Stomach (tissue), 9 donors: ENCODE data around the gene ZNF653. TPM values are rescaled to one million over a fixed set of nuclear protein-coding genes. Genes with fewer than 3 reads are reported as not detected.
"Not testable (repeated sequence)": the region's sequence is repeated elsewhere in the genome, so short reads cannot be mapped to it uniquely, and the experiment has no call there.

ENCODE experiments used
- DNase-seq, 2 donors: peaks; one replicate each; pipeline versions ENCODE4 v3.0.0 to v3.0.0-alpha.2; 2013 to 2019
- H3K27ac ChIP-seq, 5 donors: fragments of 200-600 bp in 4 of 5; sonication (generic) in 4 of 5; one replicate each; pipeline ENCODE4 v1.5.1; 2013 to 2019; ENCODE audit warnings: mild to moderate bottlenecking in 1 of 5, moderate library complexity in 1 of 5
- H3K27me3 ChIP-seq, 3 donors: fragments of 200-600 bp; sonication (generic); one replicate each; pipeline ENCODE4 v1.5.1; 2017 to 2019; ENCODE audit warnings: mixed run types in 1 of 3
- H3K36me3 ChIP-seq, 4 donors: fragments of 200-600 bp; sonication (generic); 1 replicate in 3 of 4; 2 replicates in 1 of 4; pipeline ENCODE4 v1.5.1; 2016 to 2019
- H3K4me1 ChIP-seq, 4 donors: fragments of 200-600 bp; sonication (generic); one replicate each; pipeline ENCODE4 v1.5.1; 2016 to 2019
- H3K4me3 ChIP-seq, 4 donors: fragments of 200-600 bp; sonication (generic) in 3 of 4; one replicate each; pipeline ENCODE4 v1.5.1; 2016 to 2019; ENCODE audit warnings: mild to moderate bottlenecking in 1 of 4
- H3K9me3 ChIP-seq, 4 donors: fragments of 200-600 bp; sonication (generic); one replicate each; pipeline ENCODE4 v1.5.1; 2016 to 2019
- EP300 ChIP-seq: sonication (generic); formaldehyde crosslinking; IDR thresholded peaks from one replicate; pipeline ENCODE4 v1.6.1; 2017; ENCODE audit warnings: antibody characterized with exemption
- POLR2A ChIP-seq, 4 donors: fragments of 450-650 bp; IDR thresholded peaks; one replicate each; pipeline ENCODE4 v1.6.1; 2016; ENCODE audit warnings: antibody characterized with exemption in 4 of 4, control low read depth in 2 of 4, mild to moderate bottlenecking in 1 of 4, moderate library complexity in 1 of 4
- POLR2AphosphoS5 ChIP-seq, 3 donors: sonication (generic); formaldehyde crosslinking; IDR thresholded peaks; one replicate each; pipeline ENCODE4 v1.6.1; 2016; ENCODE audit warnings: antibody characterized with exemption in 3 of 3
- WGBS, 5 donors: extraction: QIAGEN DNeasy Blood & Tissue Kit in 3 of 5; methylation state at CpG; one replicate each; pipeline versions ENCODE4 v1.1.5 to v1.1.7; 2013 to 2018; 5-methylcytosine and 5-hydroxymethylcytosine counted together
- intact Hi-C: fragments of 100-400 bp; cut with DNase I; formaldehyde crosslinking; loops from one replicate; pipeline ENCODE4 v1.15.1; 2023; ENCODE audit warnings: low total_unique reads
- polyA plus RNA-seq, 3 donors: library from polyadenylated mRNA; stranded (reverse); fragments of 200-250 nt; gene quantifications; one replicate each; pipeline ENCODE4 v1.2.3, GENCODE V29; 2013
- total RNA-seq, 5 donors: library from RNA; depleted of rRNA; stranded (reverse); fragments of >200 nt; gene quantifications; one replicate each; pipeline versions ENCODE4 v1.1.0 to v1.2.3, GENCODE V29; 2014 to 2016
- TF ChIP-seq, protein P1 (sequence below), 7 experiments: fragments of 450-650 bp in 4 of 7; fragments of 200-600 bp in 3 of 7; sonication (generic) in 3 of 7; IDR thresholded peaks; one replicate each; pipeline ENCODE4 v1.5.1; 2016 to 2019; ENCODE audit warnings: antibody characterized with exemption in 7 of 7, control low read depth in 2 of 7, mild to moderate bottlenecking in 1 of 7
- donor health status: healthy with polysubstance abuse.
- donor health status: Bipolar disorder and iron deficiency.
- donor health status: healthy.

ZNF653 gene
- total and polyA plus RNA-seq, 8 donors = 6.7 to 99.6 (median 13.9) TPM

DNA sequence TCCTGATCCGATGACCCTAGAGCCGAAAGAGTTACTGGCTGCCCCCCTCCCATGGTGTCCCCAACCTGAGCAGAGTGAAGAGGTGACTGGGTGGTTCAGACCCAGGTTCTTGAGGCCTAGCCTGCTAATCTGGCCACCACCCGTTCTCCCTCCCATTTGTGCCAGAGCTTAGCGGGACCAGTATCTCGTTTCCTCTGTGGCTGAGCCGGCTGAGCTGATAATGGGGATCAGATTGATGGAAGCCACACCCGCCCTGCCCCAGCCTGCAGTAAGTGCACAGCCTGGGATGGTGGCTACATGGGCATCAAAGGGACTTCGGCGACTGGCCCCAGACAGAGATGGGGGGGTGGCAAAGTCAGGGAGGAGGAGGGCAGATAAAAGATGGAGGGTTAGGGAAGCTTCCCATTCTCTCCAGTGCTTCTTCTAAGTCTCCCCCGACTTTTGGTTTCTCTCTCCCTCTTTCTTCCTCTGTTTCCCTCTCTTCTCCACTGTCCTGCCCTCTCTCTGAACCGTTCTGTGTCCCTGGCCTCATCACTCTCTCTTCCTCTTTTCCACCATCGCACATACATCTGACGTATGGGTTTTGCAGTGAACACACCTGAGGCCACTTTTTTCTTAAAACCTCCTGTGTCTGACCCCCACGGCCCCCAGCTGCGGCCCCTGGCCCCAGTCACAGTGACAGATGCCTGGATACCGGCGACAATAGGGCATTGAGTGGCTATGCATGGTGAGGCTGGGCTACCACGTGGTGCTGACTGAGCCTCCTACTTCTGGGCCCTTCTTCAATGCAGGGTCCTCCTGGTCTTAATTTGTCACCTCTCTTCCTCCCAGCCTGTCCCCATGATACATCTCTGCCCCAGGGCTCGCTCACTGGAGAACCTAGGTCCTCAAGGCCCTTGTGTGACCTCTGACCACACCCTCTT lies 27.2 kb downstream of the ZNF653 start:
- intact Hi-C loops = no loop called here
- 40 to 57% (median 46%) methylated on average over 17 to 19 of the region's 19 CpGs for WGBS, 5 donors
- peak in 1 of 2 donors; percentile 28 for DNase-seq
- Histone ChIP-seq H3K27ac (no peak overlapping the region), H3K27me3 (peaks cover 27 to 55% (median 43%) of the 10 kb centered on the region in 3 donors), H3K4me3 (no peak overlapping the region), H3K9me3 (no peaks in the 10 kb centered on the region), H3K4me1 (peaks cover 31 to 47% (median 42%) of the 10 kb centered on the region in 4 donors), H3K36me3 (peaks cover 0 to 4% (median 3%) of the 10 kb centered on the region in 4 donors)
- TF ChIP-seq, protein P1, sequence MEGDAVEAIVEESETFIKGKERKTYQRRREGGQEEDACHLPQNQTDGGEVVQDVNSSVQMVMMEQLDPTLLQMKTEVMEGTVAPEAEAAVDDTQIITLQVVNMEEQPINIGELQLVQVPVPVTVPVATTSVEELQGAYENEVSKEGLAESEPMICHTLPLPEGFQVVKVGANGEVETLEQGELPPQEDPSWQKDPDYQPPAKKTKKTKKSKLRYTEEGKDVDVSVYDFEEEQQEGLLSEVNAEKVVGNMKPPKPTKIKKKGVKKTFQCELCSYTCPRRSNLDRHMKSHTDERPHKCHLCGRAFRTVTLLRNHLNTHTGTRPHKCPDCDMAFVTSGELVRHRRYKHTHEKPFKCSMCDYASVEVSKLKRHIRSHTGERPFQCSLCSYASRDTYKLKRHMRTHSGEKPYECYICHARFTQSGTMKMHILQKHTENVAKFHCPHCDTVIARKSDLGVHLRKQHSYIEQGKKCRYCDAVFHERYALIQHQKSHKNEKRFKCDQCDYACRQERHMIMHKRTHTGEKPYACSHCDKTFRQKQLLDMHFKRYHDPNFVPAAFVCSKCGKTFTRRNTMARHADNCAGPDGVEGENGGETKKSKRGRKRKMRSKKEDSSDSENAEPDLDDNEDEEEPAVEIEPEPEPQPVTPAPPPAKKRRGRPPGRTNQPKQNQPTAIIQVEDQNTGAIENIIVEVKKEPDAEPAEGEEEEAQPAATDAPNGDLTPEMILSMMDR (IDR thresholded peaks at IDR 0.05) = no peak
- TF ChIP-seq EP300 (no peak), POLR2A (IDR thresholded peaks at IDR 0.05) (no peak), POLR2AphosphoS5 (IDR thresholded peaks at IDR 0.05) (no peak)

DNA sequence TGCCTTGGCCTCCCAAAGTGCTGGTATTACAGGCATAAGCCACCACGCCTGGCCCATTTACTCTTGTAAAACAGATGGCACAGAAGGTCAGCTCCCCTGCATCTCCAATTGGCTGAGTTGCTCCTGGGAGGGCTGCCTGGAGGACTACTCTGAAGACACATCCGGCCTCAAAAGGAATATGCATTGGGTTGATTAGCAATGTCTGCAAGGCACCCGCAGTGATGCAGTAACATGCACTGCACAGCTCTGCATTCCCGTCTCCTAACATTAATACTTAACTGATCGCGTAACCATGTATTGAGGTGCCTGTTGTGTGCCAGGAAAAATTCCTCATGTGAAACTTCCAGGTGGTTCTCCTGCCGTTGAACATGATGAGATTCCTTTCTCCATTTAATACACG lies 29.8 kb downstream of the ZNF653 start:
- no peaks in the 10 kb centered on the region for H3K9me3 ChIP-seq
- H3K27ac ChIP-seq = no peak overlapping the region
- peaks cover 17 to 22% (median 20%) of the 10 kb centered on the region in 4 donors for H3K4me1 ChIP-seq
- no peaks in the 10 kb centered on the region for H3K36me3 ChIP-seq
- H3K27me3 ChIP-seq = peaks cover 11 to 36% (median 17%) of the 10 kb centered on the region in 3 donors
- intact Hi-C loops = no loop called here
- WGBS, 5 donors = 72 to 81% (median 75%) methylated on average over 8 of the region's 8 CpGs
- DNase-seq = no peak
- H3K4me3 ChIP-seq = no peak overlapping the region
- TF ChIP-seq POLR2A (IDR thresholded peaks at IDR 0.05) (no peak), EP300 (no peak), POLR2AphosphoS5 (IDR thresholded peaks at IDR 0.05) (no peak)
- TF ChIP-seq, protein P1 (IDR thresholded peaks at IDR 0.05) = no peak

DNA sequence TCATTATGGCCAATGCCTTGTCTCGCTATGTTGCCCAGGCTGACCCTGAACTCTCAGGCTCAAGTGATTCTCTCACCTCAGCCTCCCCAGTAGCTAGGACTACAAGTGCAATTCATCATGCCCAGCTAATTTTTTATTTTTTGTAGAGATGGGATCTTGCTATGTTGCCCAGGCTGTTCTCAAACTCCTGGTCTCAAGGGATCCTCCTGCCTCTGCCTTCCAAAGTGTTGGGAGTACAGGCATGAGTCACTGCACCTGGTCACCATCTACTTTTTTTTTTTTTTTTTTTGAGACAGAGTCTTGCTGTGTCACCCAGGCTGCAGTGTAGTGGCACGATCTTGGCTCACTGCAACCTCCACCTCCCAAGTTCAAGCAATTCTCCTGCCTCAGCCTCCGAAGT lies 30.3 kb downstream of the ZNF653 start:
- DNase-seq, H3K9me3 ChIP-seq, H3K27ac ChIP-seq, H3K4me3 ChIP-seq, H3K36me3 ChIP-seq, intact Hi-C loops: not testable (repeated sequence)
- H3K27me3 ChIP-seq = peaks cover 7 to 31% (median 12%) of the 10 kb centered on the region in 3 donors
- H3K4me1 ChIP-seq = peaks cover 12 to 16% (median 14%) of the 10 kb centered on the region in 4 donors
- 84 to 100% (median 91%) methylated on average over 3 of the region's 3 CpGs for WGBS, 5 donors

DNA sequence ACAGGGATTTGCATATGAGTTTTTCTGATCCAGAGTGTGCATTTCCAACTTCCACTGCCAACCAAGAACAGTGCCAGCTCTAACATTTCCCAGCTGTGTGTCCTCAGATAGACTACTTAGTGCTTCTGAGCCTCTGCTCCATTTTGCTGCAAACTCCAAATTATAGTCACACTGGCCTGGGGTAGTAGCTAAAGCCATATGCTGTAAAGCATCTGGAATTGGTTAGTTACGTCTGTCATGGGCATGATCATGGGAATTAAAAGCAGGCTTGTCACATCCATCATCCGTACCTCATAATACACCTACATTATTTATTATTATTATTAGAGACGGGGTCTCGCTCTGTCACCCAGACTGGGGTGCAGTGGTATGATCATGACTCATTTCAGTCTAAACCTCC lies 31.9 kb downstream of the ZNF653 start:
- intact Hi-C loops = no loop called here
- no peak for DNase-seq
- 78 to 86% (median 83%) methylated on average over 4 of the region's 4 CpGs for WGBS, 5 donors

DNA sequence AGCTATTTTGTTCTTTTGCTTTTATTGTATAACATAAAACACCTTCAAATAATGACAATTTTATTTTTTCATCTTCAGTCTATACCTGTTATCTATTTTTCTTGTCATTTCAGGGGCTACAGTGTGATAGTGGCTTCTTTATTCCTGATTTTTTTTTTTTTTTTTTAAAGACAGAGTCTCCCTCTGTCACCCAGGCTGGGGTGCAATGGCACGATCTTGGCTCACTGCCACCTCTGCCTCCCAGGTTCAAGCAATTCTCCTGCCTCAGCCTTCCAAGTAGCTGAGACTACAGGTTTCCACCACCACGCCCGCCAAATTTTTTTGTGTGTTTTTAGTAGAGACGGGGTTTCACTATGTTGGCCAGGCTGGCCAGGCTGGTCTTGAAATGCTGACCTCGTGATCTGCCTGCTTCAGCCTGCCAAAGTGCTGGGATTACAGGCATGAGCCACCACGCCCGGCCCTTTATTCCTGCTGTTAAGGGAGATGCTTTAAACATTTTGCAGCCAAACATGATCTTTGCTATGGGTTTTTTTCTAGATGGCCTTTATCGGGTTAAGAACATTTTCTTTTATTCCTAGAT lies 37.3 kb downstream of the ZNF653 start:
- H3K9me3 ChIP-seq, DNase-seq, intact Hi-C loops, H3K27ac ChIP-seq, H3K4me1 ChIP-seq, H3K4me3 ChIP-seq, H3K36me3 ChIP-seq: not testable (repeated sequence)
- H3K27me3 ChIP-seq = peaks cover 0 to 42% (median 0%) of the 10 kb centered on the region in 3 donors
- WGBS, 5 donors = 36 to 57% (median 47%) methylated on average over 8 of the region's 8 CpGs

More for the DNA sequence above, 31.9 kb downstream of the ZNF653 start:
- Histone ChIP-seq H3K9me3 (no peaks in the 10 kb centered on the region), H3K4me1 (peaks cover 0 to under 1% (median 0%) of the 10 kb centered on the region in 4 donors), H3K4me3 (no peak overlapping the region), H3K27me3 (peaks cover 0 to 31% (median 0%) of the 10 kb centered on the region in 3 donors), H3K36me3 (no peaks in the 10 kb centered on the region), H3K27ac (no peak overlapping the region)
- TF ChIP-seq, protein P1 (IDR thresholded peaks at IDR 0.05) = no peak
- no peak for TF ChIP-seq POLR2A (IDR thresholded peaks at IDR 0.05)
